SK-N-SH treated with all-trans-retinoic acid at 6 μM for 48 hours (cell line): ENCODE results near the gene OPA1.

Source experiments
- ATAC-seq: fragments of 200-7000 bp; cut with Tn5 transposase; 3 replicates; pipeline ENCODE4 v1.9.1; 2020; ENCODE audit warnings: mild to moderate bottlenecking, moderate library complexity
- ARNTL ChIP-seq: fragments of 450-650 bp; formaldehyde crosslinking; IDR thresholded peaks from 2 replicates; pipeline ENCODE4 v1.5.0; 2020; ENCODE audit warnings: low read depth, mild to moderate bottlenecking, moderate library complexity, borderline replicate concordance
- BACH2 ChIP-seq: fragments of 250-450 bp; sonication (Bioruptor Pico); IDR thresholded peaks from 2 replicates; pipeline ENCODE4 v1.9.0; 2021; ENCODE audit warnings: mild to moderate bottlenecking, borderline replicate concordance
- CREB5 ChIP-seq: fragments of 250-450 bp; sonication (Bioruptor Pico); IDR thresholded peaks from 2 replicates; pipeline ENCODE4 v1.5.1; 2020; ENCODE audit warnings: low read depth, mild to moderate bottlenecking, moderate library complexity
- CSDC2 ChIP-seq: fragments of 250-450 bp; sonication (Bioruptor Pico); IDR thresholded peaks from 2 replicates; pipeline ENCODE4 v1.5.0; 2020; ENCODE audit warnings: mild to moderate bottlenecking, moderate library complexity
- CSRNP3 ChIP-seq: fragments of 250-450 bp; sonication (Bioruptor Pico); IDR thresholded peaks from 2 replicates; pipeline ENCODE4 v1.5.1; 2021; ENCODE audit warnings: mild to moderate bottlenecking, moderate library complexity
- GLIS3 ChIP-seq: fragments of 250-450 bp; sonication (Bioruptor Pico); IDR thresholded peaks from 2 replicates; pipeline ENCODE4 v1.5.0; 2020; ENCODE audit warnings: mild to moderate bottlenecking, moderate library complexity
- ISL1 ChIP-seq: fragments of 250-450 bp; sonication (Bioruptor Pico); IDR thresholded peaks from 2 replicates; pipeline ENCODE4 v2.1.2; 2022; ENCODE audit warnings: mild to moderate bottlenecking, moderate library complexity
- OSR1 ChIP-seq: fragments of 250-450 bp; sonication (Bioruptor Pico); IDR thresholded peaks from 2 replicates; pipeline ENCODE4 v1.8.0; 2022; ENCODE audit warnings: moderate library complexity, mild to moderate bottlenecking, inconsistent platforms
- RARB ChIP-seq: fragments of 250-450 bp; sonication (Bioruptor Pico); IDR thresholded peaks from 2 replicates; pipeline ENCODE4 v1.8.0; 2021; ENCODE audit warnings: mild to moderate bottlenecking, moderate library complexity
- TCF4 ChIP-seq: fragments of 250-450 bp; sonication (Bioruptor Pico); IDR thresholded peaks from 2 replicates; pipeline ENCODE4 v1.8.0; 2021; ENCODE audit warnings: mild to moderate bottlenecking, moderate library complexity, borderline replicate concordance
- TOX ChIP-seq: fragments of 250-450 bp; sonication (Bioruptor Pico); IDR thresholded peaks from 2 replicates; pipeline ENCODE4 v1.8.0; 2021; ENCODE audit warnings: mild to moderate bottlenecking, moderate library complexity, borderline replicate concordance
- TSHZ2 ChIP-seq: fragments of 250-450 bp; sonication (Bioruptor Pico); IDR thresholded peaks from 2 replicates; pipeline ENCODE4 v1.5.0; 2020; ENCODE audit warnings: mild to moderate bottlenecking, moderate library complexity
- ZFP3 ChIP-seq: fragments of 250-450 bp; sonication (Bioruptor Pico); IDR thresholded peaks from 2 replicates; pipeline ENCODE4 v1.5.0; 2020; ENCODE audit warnings: mild to moderate bottlenecking, moderate library complexity
- ZFP30 ChIP-seq: fragments of 450-650 bp; formaldehyde crosslinking; IDR thresholded peaks from 2 replicates; pipeline ENCODE4 v1.5.0; 2022; ENCODE audit warnings: mild to moderate bottlenecking, moderate library complexity
- ZNF565 ChIP-seq: fragments of 450-650 bp; formaldehyde crosslinking; conservative IDR thresholded peaks from 2 replicates; pipeline ENCODE4 v1.5.0; 2020; ENCODE audit warnings: low read depth, mild to moderate bottlenecking, moderate library complexity
- ZNF70 ChIP-seq: fragments of 450-650 bp; formaldehyde crosslinking; IDR thresholded peaks from 2 replicates; pipeline ENCODE4 v1.5.0; 2020; ENCODE audit warnings: mild to moderate bottlenecking, moderate library complexity
- ZNF8 ChIP-seq: fragments of 450-650 bp; formaldehyde crosslinking; IDR thresholded peaks from 2 replicates; pipeline ENCODE4 v1.5.0; 2020; ENCODE audit warnings: mild to moderate bottlenecking, moderate library complexity

OPA1 gene

GRCh38 chr3:193592841-193593667 lies at the start of gene OPA1:
Gene OPA1, plus strand, starts transcription at chr3:193593208. Its CDS starts 170 bp downstream, at chr3:193593378.
- peak; percentile 97 for ATAC-seq
- peak; percentile 14; the same call in 1 of the 2 replicates for TF ChIP-seq TSHZ2
- TF ChIP-seq TOX (CRISPR knock-in tag), result no peak
- no peak for TF ChIP-seq ARNTL
- TF ChIP-seq BACH2 (CRISPR knock-in tag), result no peak
- no peak for TF ChIP-seq OSR1
- TF ChIP-seq ZNF8, result no peak
- TF ChIP-seq RARB (CRISPR knock-in tag), result no peak
- TF ChIP-seq CSRNP3 (CRISPR knock-in tag), result no peak

GRCh38 chr3:193544289-193544688 lies 48.7 kb upstream of the OPA1 start:
- TF ChIP-seq CREB5 (CRISPR knock-in tag), result no peak
- TF ChIP-seq ZNF565 (CRISPR knock-in tag), result no peak
- TF ChIP-seq ZFP30 (CRISPR knock-in tag), result no peak
- TF ChIP-seq ZNF70 (CRISPR knock-in tag), result no peak
- TF ChIP-seq GLIS3 (CRISPR knock-in tag), result no peak
- no peak for TF ChIP-seq ARNTL
- TF ChIP-seq CSRNP3 (CRISPR knock-in tag), result no peak
- ATAC-seq, result no peak

GRCh38 chr3:193545304-193545703 lies 47.7 kb upstream of the OPA1 start:
- TF ChIP-seq CSRNP3 (CRISPR knock-in tag) (no peak), ZFP3 (CRISPR knock-in tag) (no peak), ISL1 (CRISPR knock-in tag) (no peak), CREB5 (CRISPR knock-in tag) (no peak), ZNF70 (CRISPR knock-in tag) (no peak), ARNTL (no peak), TCF4 (CRISPR knock-in tag) (no peak), CSDC2 (no peak), TOX (CRISPR knock-in tag) (no peak), ZFP30 (CRISPR knock-in tag) (no peak)
- TF ChIP-seq, all 23 proteins: peak for 0
- no peak for ATAC-seq
